GM12878 (cell line): ENCODE results near the gene RSPH1. TPM values are rescaled to one million over a fixed set of nuclear protein-coding genes. Genes with fewer than 3 reads are reported as not detected.

Source experiments
- ATAC-seq: fragments of 200-7000 bp; cut with Tn5 transposase; 3 replicates; pipeline ENCODE4 v1.9.1; 2020; ENCODE audit warnings: mild to moderate bottlenecking, moderate library complexity
- BruUV-seq: library from RNA; stranded (reverse); fragments of 400-500 nt; replicated peaks from 2 replicates; lab custom pipeline; 2021; lab: Mats Ljungman, UMichigan
- CTCF ChIA-PET: fragments of 300-600 bp; sonication (Branson Sonifier 250); formaldehyde crosslinking; extraction: SDS; loops from one replicate; lab custom pipeline; 2021; ENCODE audit warnings: inconsistent platforms; lab: Yijun Ruan, JAX
- POLR2A ChIA-PET: fragments of 350-600 bp; formaldehyde crosslinking; extraction: SDS; loops from one replicate; lab custom pipeline; 2021; ENCODE audit warnings: inconsistent platforms; lab: Charles Lee
- RAD21 ChIA-PET: fragments of 300-600 bp; sonication (Branson Sonifier 250); formaldehyde crosslinking; loops from one replicate; lab custom pipeline; 2023; ENCODE audit warnings: antibody characterized with exemption; ENCODE audit not compliant: unreplicated experiment; lab: Charles Lee
- SMC1A ChIA-PET: fragments of 300-600 bp; sonication (Branson Sonifier 250); formaldehyde crosslinking; loops from one replicate; lab custom pipeline; 2023; ENCODE audit not compliant: unreplicated experiment, uncharacterized antibody; lab: Charles Lee
- DNase-seq: peaks from one replicate; pipeline ENCODE4 v3.0.0-alpha.2; 2011; ENCODE audit warnings: low read depth, low spot score
- FAIRE-seq: peaks from 3 replicates; lab custom pipeline; 2011; peaks lifted over from hg19 to GRCh38; lab: Jason Lieb, UNC
- H2AFZ ChIP-seq: 2 replicates; pipeline ENCODE4 v1.6.0; 2011; ENCODE audit warnings: low read depth, low read length, control low read depth; ENCODE audit not compliant: control insufficient read depth
- H3K27ac ChIP-seq: 2 replicates; pipeline ENCODE4 v1.5.1; 2011; ENCODE audit warnings: control low read depth; ENCODE audit not compliant: control insufficient read depth, insufficient read depth
- H3K27me3 ChIP-seq, 2 experiments: replicated peaks in 1 of 2; 2 replicates each; pipeline versions ENCODE4 v1.6.0 to v1.6.1; 2011; ENCODE audit warnings: low read length in 1 of 2; ENCODE audit not compliant: control insufficient read depth in 2 of 2, insufficient read depth in 2 of 2
- H3K36me3 ChIP-seq, 2 experiments: 2 replicates each; pipeline ENCODE4 v1.5.1; 2011; ENCODE audit warnings: low read length in 1 of 2; ENCODE audit not compliant: control insufficient read depth in 2 of 2, insufficient read depth in 2 of 2
- H3K4me1 ChIP-seq: 2 replicates; pipeline ENCODE4 v1.6.1; 2011; ENCODE audit warnings: mild to moderate bottlenecking, low read length, moderate library complexity, mixed read lengths; ENCODE audit not compliant: control insufficient read depth, insufficient read depth
- H3K4me2 ChIP-seq: 2 replicates; pipeline ENCODE4 v1.6.0; 2011; ENCODE audit warnings: control low read depth; ENCODE audit not compliant: control insufficient read depth, insufficient read depth
- H3K4me3 ChIP-seq: fragments of 200-600 bp; sonication (generic); 2 replicates; pipeline ENCODE4 v1.5.1; 2016
- H3K79me2 ChIP-seq: 2 replicates; pipeline ENCODE4 v1.6.0; 2011; ENCODE audit warnings: low read length; ENCODE audit not compliant: control insufficient read depth, insufficient read depth
- H3K9ac ChIP-seq: 2 replicates; pipeline ENCODE4 v1.8.0; 2011; ENCODE audit warnings: low read length, control low read depth, mixed read lengths; ENCODE audit not compliant: control insufficient read depth, insufficient read depth
- H3K9me3 ChIP-seq: replicated peaks from 3 replicates; pipeline ENCODE4 v1.5.1; 2011; ENCODE audit warnings: mild to moderate bottlenecking, low read length; ENCODE audit not compliant: control insufficient read depth, insufficient read depth
- H4K20me1 ChIP-seq: 2 replicates; pipeline ENCODE4 v1.6.0; 2011; ENCODE audit not compliant: control insufficient read depth, insufficient read depth
- ASH2L ChIP-seq: fragments of 300-600, 200-600 bp; sonication (generic); IDR thresholded peaks from 2 replicates; pipeline ENCODE4 v1.6.1; 2017; ENCODE audit warnings: low read depth, mild to moderate bottlenecking, borderline replicate concordance
- EED ChIP-seq: sonication (generic); IDR thresholded peaks from 2 replicates; pipeline ENCODE4 v1.6.1; 2016; ENCODE audit warnings: antibody characterized with exemption, low read depth
- GABPA ChIP-seq: IDR thresholded peaks from 2 replicates; pipeline ENCODE4 v1.6.1; 2014; ENCODE audit warnings: antibody characterized with exemption, low read depth, mild to moderate bottlenecking, inconsistent platforms
- NBN ChIP-seq: fragments of 450-650 bp; IDR thresholded peaks from 2 replicates; pipeline ENCODE4 v1.6.1; 2016
- NFXL1 ChIP-seq: fragments of 450-650 bp; IDR thresholded peaks from 2 replicates; pipeline ENCODE4 v1.6.1; 2017; ENCODE audit warnings: antibody characterized with exemption, mild to moderate bottlenecking, borderline replicate concordance
- SUPT20H ChIP-seq: IDR thresholded peaks from 2 replicates; pipeline ENCODE4 v1.6.1; 2011; ENCODE audit warnings: low read depth, mild to moderate bottlenecking, low read length, moderate library complexity, borderline replicate concordance; ENCODE audit not compliant: control insufficient read depth
- WGBS: methylation state at CpG from one replicate; pipeline ENCODE4 v1.1.6; 2016; ENCODE audit warnings: low lambda C conversion rate; ENCODE audit not compliant: insufficient replicate concordance, insufficient coverage; ENCODE audit errors: missing lambda C conversion rate; 5-methylcytosine and 5-hydroxymethylcytosine counted together
- in situ Hi-C: fragments of 300-500 bp; cut with MboI; formaldehyde crosslinking; loops from 9 replicates; pipeline ENCODE4 v1.14.3; 2018; ENCODE audit warnings: mixed read lengths
- intact Hi-C: fragments of 100-400 bp; cut with micrococcal nuclease; formaldehyde crosslinking; loops from one replicate; pipeline ENCODE4 v1.14.2; 2022; ENCODE audit not compliant: unreplicated experiment
- polyA plus RNA-seq, 11 experiments: library from polyadenylated mRNA; depleted of rRNA in 4 of 11; unstranded in 6 of 11; stranded (reverse) in 5 of 11; fragments of >200 nt; fragmentation: Nextera tagmentation in 4 of 11; fragmentation: Illumina TruSeq in 1 of 11; extraction: Ambion mirVana in 4 of 11; extraction: Trizol in 1 of 11; gene quantifications; 1 replicate in 1 of 11; 2 replicates in 10 of 11; pipeline versions ENCODE4 v1.2.1 to v1.2.3, GENCODE V29; 2011 to 2016; ENCODE audit warnings: inconsistent platforms in 2 of 11, missing spikeins in 2 of 11, low read depth in 1 of 11
- total RNA-seq, 4 experiments: library from RNA; depleted of rRNA in 3 of 4; stranded (reverse); fragments of >200 nt in 3 of 4; fragmentation: Illumina TruSeq in 1 of 4; extraction: Trizol in 1 of 4; gene quantifications; 2 replicates each; pipeline versions ENCODE4 v1.2.1 to v1.2.3, GENCODE V29; 2013 to 2021
- TF ChIP-seq, protein P1 (sequence below): IDR thresholded peaks from 2 replicates; pipeline ENCODE4 v1.6.1; 2012; ENCODE audit warnings: low read depth, low read length, improper control_type of control experiment
- TF ChIP-seq, protein P2 (sequence below): IDR thresholded peaks from 2 replicates; pipeline ENCODE4 v1.6.1; 2012; ENCODE audit warnings: low read depth, low read length, improper control_type of control experiment

Gene RSPH1
- total and polyA plus RNA-seq, 10 of the 15 experiments (the other 5 are each of a cell fraction or from before 2014, with no cell fraction given) = 0.11 to 1.4 (median 0.38) TPM

DNA sequence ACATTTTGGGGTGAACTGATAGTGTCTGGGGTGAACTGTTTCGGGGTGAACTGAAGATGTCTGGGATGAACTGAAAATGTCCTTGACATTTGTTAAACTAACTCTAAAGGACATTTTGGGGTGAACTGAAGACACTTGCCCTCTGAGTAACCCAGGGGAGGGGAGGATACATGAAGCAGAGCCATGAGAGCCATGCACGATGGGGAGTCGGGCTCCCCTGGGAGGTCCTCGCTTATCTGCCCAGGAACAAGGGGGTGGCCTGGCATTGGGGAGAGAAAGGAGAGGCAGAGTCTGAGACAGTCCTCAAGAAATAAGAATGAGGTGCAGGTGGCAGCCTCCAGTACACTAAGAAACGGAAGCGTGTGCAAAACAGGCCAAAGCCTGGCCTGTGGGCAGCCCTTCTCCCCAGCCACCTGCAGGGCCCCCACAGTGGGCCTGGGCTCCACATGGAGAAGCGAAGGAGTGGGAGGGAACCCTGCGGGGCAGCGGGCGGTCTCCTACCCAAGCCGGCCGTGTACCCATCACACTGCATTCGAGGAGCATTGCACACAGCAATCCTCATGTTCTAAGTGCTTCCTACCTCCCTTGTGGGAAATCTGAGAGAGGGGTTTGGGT, 24.2 kb downstream of the RSPH1 start:
- Histone ChIP-seq H3K4me3 (no peak overlapping the region), H3K9me3 (no peaks in the 10 kb centered on the region), H3K4me1 (peaks cover 56% of the 10 kb centered on the region), H3K27ac (no peak overlapping the region), H4K20me1 (no peaks in the 10 kb centered on the region), H3K36me3 (no peaks in the 10 kb centered on the region)
- FAIRE-seq (no peak), DNase-seq (no peak), ATAC-seq (no peak)
- POLR2A ChIA-PET = interaction anchor here (0.6 kb wide), 1 partner anchor 52 kb away, joined by 3 read pairs; no protein-coding TSS in a partner anchor
- SMC1A ChIA-PET = interaction anchor here (1.1 kb wide), 1 partner anchor 63 kb away, joined by 4 read pairs; no protein-coding TSS in a partner anchor
- 86% methylated on average over 13 of the region's 13 CpGs for WGBS
- intact Hi-C loops = no loop called here
- no TSS peak for BruUV-seq
- no peak for TF ChIP-seq NBN
- TF ChIP-seq NFXL1 = no peak
- TF ChIP-seq, protein P1, sequence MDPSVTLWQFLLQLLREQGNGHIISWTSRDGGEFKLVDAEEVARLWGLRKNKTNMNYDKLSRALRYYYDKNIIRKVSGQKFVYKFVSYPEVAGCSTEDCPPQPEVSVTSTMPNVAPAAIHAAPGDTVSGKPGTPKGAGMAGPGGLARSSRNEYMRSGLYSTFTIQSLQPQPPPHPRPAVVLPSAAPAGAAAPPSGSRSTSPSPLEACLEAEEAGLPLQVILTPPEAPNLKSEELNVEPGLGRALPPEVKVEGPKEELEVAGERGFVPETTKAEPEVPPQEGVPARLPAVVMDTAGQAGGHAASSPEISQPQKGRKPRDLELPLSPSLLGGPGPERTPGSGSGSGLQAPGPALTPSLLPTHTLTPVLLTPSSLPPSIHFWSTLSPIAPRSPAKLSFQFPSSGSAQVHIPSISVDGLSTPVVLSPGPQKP = no peak
- TF ChIP-seq GABPA = no peak
- no peak for TF ChIP-seq EED
- TF ChIP-seq, protein P2, sequence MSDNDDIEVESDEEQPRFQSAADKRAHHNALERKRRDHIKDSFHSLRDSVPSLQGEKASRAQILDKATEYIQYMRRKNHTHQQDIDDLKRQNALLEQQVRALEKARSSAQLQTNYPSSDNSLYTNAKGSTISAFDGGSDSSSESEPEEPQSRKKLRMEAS = no peak
- no peak for TF ChIP-seq ASH2L
- no peak for TF ChIP-seq SUPT20H
- TF ChIP-seq, all 136 proteins: peak for 0
- H3K27me3 ChIP-seq = no peaks in the 10 kb centered on the region
- ChIA-PET RAD21 (no interaction called here), CTCF (no interaction called here)
- H2AFZ ChIP-seq = no peak overlapping the region
- H3K9ac ChIP-seq = no peak overlapping the region
- in situ Hi-C loops = no loop called here
- H3K4me2 ChIP-seq = no peak overlapping the region
- no peaks in the 10 kb centered on the region for H3K79me2 ChIP-seq
